HEK293T (cell line): ENCODE results near the gene JUNB.

ENCODE experiments used
- BHLHE40 ChIP-seq: fragments of 450-650 bp; IDR thresholded peaks from 2 replicates; pipeline ENCODE4 v1.6.1; 2016; ENCODE audit warnings: mild to moderate bottlenecking, moderate library complexity, borderline replicate concordance
- CTBP1 ChIP-seq: fragments of 450-650 bp; IDR thresholded peaks from 2 replicates; pipeline ENCODE4 v1.6.1; 2016; ENCODE audit warnings: borderline replicate concordance
- FOXK2 ChIP-seq: fragments of 450-650 bp; IDR thresholded peaks from 2 replicates; pipeline ENCODE4 v1.6.1; 2016; ENCODE audit warnings: mild to moderate bottlenecking
- HDGF ChIP-seq: fragments of 450-650 bp; IDR thresholded peaks from 2 replicates; pipeline ENCODE4 v1.6.1; 2017; ENCODE audit warnings: antibody characterized with exemption, borderline replicate concordance
- LEF1 ChIP-seq: fragments of 450-650 bp; IDR thresholded peaks from 2 replicates; pipeline ENCODE4 v1.6.1; 2017; ENCODE audit warnings: mild to moderate bottlenecking, borderline replicate concordance
- SP1 ChIP-seq: fragments of 450-650 bp; IDR thresholded peaks from 2 replicates; pipeline ENCODE4 v1.6.1; 2017
- SUZ12 ChIP-seq: fragments of 450-650 bp; IDR thresholded peaks from 2 replicates; pipeline ENCODE4 v1.6.1; 2016; ENCODE audit warnings: mild to moderate bottlenecking
- TARDBP ChIP-seq: fragments of 450-650 bp; IDR thresholded peaks from 2 replicates; pipeline ENCODE4 v1.6.1; 2016
- TF ChIP-seq, protein P1 (sequence below): fragments of 450-650 bp; IDR thresholded peaks from 2 replicates; pipeline ENCODE4 v1.6.1; 2016

DNA sequence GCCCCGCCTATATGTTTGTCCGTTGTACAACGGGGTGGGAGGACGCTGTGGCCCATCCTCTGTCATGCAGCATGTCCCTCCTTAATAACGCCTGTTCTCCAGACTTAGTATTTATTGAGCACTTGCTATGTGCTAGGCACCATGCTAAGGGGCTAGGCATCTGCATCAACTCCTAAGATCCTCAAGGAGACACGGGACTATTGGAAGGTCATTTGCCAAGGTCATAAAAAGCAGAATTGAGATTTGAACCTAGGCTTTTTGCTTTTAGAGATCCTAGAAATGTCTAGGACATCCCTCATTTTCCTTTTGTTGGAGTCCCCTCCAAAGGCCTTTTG is 45.2 kb downstream of the JUNB start:
- TF ChIP-seq HDGF, result no peak
- TF ChIP-seq BHLHE40, result no peak
- TF ChIP-seq SUZ12, result no peak
- TF ChIP-seq, protein P1, sequence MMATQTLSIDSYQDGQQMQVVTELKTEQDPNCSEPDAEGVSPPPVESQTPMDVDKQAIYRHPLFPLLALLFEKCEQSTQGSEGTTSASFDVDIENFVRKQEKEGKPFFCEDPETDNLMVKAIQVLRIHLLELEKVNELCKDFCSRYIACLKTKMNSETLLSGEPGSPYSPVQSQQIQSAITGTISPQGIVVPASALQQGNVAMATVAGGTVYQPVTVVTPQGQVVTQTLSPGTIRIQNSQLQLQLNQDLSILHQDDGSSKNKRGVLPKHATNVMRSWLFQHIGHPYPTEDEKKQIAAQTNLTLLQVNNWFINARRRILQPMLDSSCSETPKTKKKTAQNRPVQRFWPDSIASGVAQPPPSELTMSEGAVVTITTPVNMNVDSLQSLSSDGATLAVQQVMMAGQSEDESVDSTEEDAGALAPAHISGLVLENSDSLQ, result no peak
- TF ChIP-seq FOXK2, result no peak
- TF ChIP-seq LEF1, result no peak
- TF ChIP-seq TARDBP, result no peak
- TF ChIP-seq SP1, result no peak
- TF ChIP-seq CTBP1, result no peak
